ENCODE measurements around the gene RNU4-1.
A peak's percentile ranks its signal among the peaks of the same experiment; 100 is the strongest.

The RNU4-1 gene

DNA sequence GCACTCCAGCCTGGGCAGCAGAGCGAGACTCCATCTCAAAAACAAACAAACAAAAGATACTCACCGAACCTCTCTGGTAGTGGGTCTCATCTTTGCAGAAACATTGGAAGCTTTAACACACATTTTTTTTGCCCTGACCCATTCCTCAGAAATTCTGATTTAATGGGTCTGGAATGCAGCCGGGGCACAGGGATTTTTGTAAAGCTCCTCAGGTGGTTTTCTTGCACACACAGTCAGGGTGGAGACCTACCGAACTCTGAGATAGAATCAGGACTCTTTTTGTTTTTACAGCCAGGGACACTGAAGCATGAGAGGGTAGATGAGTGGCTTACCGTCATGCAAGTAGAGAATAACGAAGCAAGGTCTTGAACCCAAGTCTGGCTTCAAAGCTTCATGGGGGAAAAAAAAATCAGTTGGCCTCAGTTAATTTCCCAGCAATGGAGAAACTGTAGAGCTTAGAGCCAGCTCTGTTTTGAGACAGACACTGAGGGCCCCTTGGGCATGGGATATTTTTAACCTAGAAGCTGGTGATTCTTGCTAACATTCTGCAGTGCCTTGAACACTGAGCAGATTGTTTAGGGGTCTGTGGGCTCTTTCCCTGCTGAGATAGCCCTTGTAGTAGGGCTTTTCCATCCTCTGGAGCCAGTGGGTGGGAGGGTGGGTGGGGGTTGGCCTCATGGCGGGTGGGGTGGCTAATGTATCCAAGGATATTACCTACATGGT, 6.1 kb downstream of the RNU4-1 start:
- Histone ChIP-seq H3K9ac (ENCODE audit: low read length) (no peak overlapping the region), H3K36me3 (ENCODE audit: control insufficient read depth, insufficient read depth, low read length) (no peaks in the 10 kb centered on the region), H3K23ac (ENCODE audit: low read length) (no peak overlapping the region), H3K79me2 (ENCODE audit: control insufficient read depth, insufficient read depth, low read length) (no peaks in the 10 kb centered on the region), H2BK5ac (ENCODE audit: low read length) (no peak overlapping the region), H4K5ac (ENCODE audit: low read length) (no peak overlapping the region), H4K8ac (ENCODE audit: low read depth, low read length) (no peak overlapping the region), H3K4me3 (ENCODE audit: low read length) (no peak overlapping the region), H3K4ac (ENCODE audit: low read depth, low read length) (no peak overlapping the region), H3K18ac (ENCODE audit: low read length) (no peak overlapping the region), H3K27ac (ENCODE audit: low read depth, low read length) (peak overlapping the region; percentile 45), H3K4me2 (ENCODE audit: low read length) (no peak overlapping the region), H2AK5ac (ENCODE audit: low read length) (no peak overlapping the region), H3K4me1 (ENCODE audit: control insufficient read depth, low read depth, low read length) (peaks cover 3% of the 10 kb centered on the region), H2BK120ac (ENCODE audit: low read depth, low read length) (no peak overlapping the region), H3K56ac (ENCODE audit: low read length) (peak overlapping the region; percentile 56), H3K27me3 (ENCODE audit: insufficient read depth, low read length, poor library complexity) (no peaks in the 10 kb centered on the region), H2BK15ac (replicated peaks; ENCODE audit: low read depth) (no peak overlapping the region), H3K79me1 (ENCODE audit: low read length) (no peaks in the 10 kb centered on the region)
- DNase-seq = peak; percentile 74
- no CpG with 5 or more reads among the region's 7 CpGs for WGBS (ENCODE audit: extremely low coverage, insufficient coverage, low lambda C conversion rate)

DNA sequence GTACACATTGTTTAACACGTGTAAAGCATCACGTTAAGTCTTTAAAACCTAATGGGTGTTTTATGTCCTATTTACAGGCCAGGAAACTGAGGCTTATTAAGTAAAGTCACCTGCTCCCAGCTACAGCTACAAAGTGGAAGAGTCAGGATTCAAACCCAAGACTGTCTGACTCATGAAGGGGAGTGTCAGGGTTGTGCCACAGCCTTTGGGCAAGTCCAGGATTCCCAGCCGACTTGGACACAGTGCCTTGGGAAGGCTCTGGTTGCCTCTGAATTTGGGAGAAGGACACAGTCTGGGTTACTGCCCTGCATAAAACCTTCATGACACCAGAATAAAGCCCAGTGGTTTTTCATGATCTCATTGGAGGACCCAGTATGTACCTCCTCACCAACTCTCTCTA, 8.7 kb downstream of the RNU4-1 start:
- Histone ChIP-seq H3K4me1 (ENCODE audit: control insufficient read depth, low read depth, low read length) (peaks cover 3% of the 10 kb centered on the region), H3K56ac (ENCODE audit: low read length) (no peak overlapping the region), H4K8ac (ENCODE audit: low read depth, low read length) (no peak overlapping the region), H3K36me3 (ENCODE audit: control insufficient read depth, insufficient read depth, low read length) (no peaks in the 10 kb centered on the region), H3K27ac (ENCODE audit: low read depth, low read length) (no peak overlapping the region), H4K5ac (ENCODE audit: low read length) (no peak overlapping the region), H3K4me2 (ENCODE audit: low read length) (no peak overlapping the region), H2BK120ac (ENCODE audit: low read depth, low read length) (no peak overlapping the region), H3K9ac (ENCODE audit: low read length) (no peak overlapping the region), H3K18ac (ENCODE audit: low read length) (no peak overlapping the region), H3K23ac (ENCODE audit: low read length) (no peak overlapping the region), H2AK5ac (ENCODE audit: low read length) (no peak overlapping the region), H3K4me3 (ENCODE audit: low read length) (no peak overlapping the region), H2BK15ac (replicated peaks; ENCODE audit: low read depth) (no peak overlapping the region), H3K27me3 (ENCODE audit: insufficient read depth, low read length, poor library complexity) (no peaks in the 10 kb centered on the region), H2BK5ac (ENCODE audit: low read length) (no peak overlapping the region), H3K79me2 (ENCODE audit: control insufficient read depth, insufficient read depth, low read length) (no peaks in the 10 kb centered on the region), H3K79me1 (ENCODE audit: low read length) (no peaks in the 10 kb centered on the region), H3K4ac (ENCODE audit: low read depth, low read length) (no peak overlapping the region)
- no CpG with 5 or more reads among the region's 3 CpGs for whole genome bisulfite sequencing (ENCODE audit: extremely low coverage, insufficient coverage, low lambda C conversion rate)
- no peak for DNase-seq

DNA sequence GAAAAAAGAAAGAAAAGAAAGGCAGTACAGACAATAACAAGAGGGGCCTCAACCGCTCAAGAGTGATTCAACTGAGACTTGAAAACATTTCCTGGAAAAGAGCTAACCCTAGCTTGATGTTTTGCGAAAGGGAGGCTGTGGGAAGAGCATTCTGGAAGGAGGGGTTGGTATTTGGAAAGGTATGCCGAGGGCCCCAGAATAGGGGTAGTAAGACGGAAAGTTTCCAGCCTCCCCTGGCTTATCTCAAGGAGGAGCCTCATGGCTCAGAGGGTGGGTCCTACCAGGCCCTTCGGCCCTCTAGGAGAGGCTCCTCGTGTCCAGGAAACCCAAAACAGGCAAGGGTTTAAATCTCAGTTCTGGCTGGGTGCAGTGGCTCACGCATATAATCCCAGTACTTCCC, 9.7 kb downstream of the RNU4-1 start:
- peak overlapping the region; percentile 74 for H3K4ac ChIP-seq (ENCODE audit: low read depth, low read length)
- no peak overlapping the region for H4K5ac ChIP-seq (ENCODE audit: low read length)
- H3K9ac ChIP-seq (ENCODE audit: low read length) = no peak overlapping the region
- H4K8ac ChIP-seq (ENCODE audit: low read depth, low read length) = no peak overlapping the region
- peak overlapping the region; percentile 70 for H3K56ac ChIP-seq (ENCODE audit: low read length)
- H3K36me3 ChIP-seq (ENCODE audit: control insufficient read depth, insufficient read depth, low read length) = no peaks in the 10 kb centered on the region
- H2BK5ac ChIP-seq (ENCODE audit: low read length) = no peak overlapping the region
- no peaks in the 10 kb centered on the region for H3K27me3 ChIP-seq (ENCODE audit: insufficient read depth, low read length, poor library complexity)
- no peaks in the 10 kb centered on the region for H3K79me2 ChIP-seq (ENCODE audit: control insufficient read depth, insufficient read depth, low read length)
- no peak overlapping the region for H2BK15ac ChIP-seq (replicated peaks; ENCODE audit: low read depth)
- H3K4me1 ChIP-seq (ENCODE audit: control insufficient read depth, low read depth, low read length) = peaks cover 3% of the 10 kb centered on the region
- no peak overlapping the region for H3K4me3 ChIP-seq (ENCODE audit: low read length)
- H3K79me1 ChIP-seq (ENCODE audit: low read length) = no peaks in the 10 kb centered on the region
- no peak overlapping the region for H3K18ac ChIP-seq (ENCODE audit: low read length)
- no peak overlapping the region for H3K4me2 ChIP-seq (ENCODE audit: low read length)
- H2BK120ac ChIP-seq (ENCODE audit: low read depth, low read length) = no peak overlapping the region
- no peak overlapping the region for H3K23ac ChIP-seq (ENCODE audit: low read length)
- H2AK5ac ChIP-seq (ENCODE audit: low read length) = no peak overlapping the region
- no CpG with 5 or more reads among the region's 7 CpGs for WGBS (ENCODE audit: extremely low coverage, insufficient coverage, low lambda C conversion rate)
- H3K27ac ChIP-seq (ENCODE audit: low read depth, low read length) = peak overlapping the region; percentile 41
- DNase-seq = peak; percentile 93

DNA sequence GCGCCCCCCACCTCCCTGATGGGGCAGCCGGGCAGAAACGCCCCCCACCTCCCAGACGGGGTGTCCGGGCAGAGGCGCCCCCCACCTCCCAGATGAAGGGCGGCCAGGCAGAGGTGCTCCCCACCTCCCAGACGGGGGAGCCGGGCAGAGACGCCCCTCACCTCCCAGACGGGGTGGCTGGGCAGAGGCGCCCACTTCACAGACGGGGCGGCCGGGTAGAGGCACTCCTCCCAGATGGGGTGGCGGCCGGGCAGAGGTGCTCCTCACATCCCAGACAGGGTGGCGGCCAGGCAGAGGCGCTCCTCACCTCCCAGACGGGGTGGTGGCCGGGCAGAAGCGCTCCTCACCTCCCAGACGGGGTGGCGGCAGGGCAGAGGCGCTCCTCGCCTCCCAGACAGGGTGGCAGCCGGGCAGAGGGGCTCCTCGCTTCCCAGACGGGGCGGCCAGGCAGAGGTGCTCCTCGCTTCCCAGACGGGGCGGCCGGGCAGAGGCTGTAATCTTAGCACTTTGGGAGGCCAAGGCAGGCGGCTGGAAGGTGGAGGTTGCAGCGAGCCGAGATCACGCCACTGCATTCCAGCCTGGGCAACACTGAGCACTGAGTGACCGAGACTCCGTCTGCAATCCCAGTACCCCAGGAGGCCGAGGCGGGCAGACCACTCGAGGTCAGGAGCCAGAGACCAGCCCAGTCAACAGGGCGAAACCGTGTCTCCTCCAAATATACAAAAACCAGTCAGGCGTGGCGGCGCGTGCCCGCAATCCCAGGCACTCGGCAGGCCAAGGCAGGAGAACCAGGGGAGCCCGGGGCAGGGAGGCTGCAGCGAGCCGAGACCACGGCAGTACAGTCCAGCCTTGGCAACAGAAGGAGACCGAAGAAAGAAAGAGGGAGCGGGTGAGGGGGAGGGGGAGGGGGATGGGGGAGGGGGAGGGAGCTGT, 14.6 kb downstream of the RNU4-1 start:
- no peak overlapping the region for H3K18ac ChIP-seq (ENCODE audit: low read length)
- no peak overlapping the region for H3K9ac ChIP-seq (ENCODE audit: low read length)
- no peaks in the 10 kb centered on the region for H3K27me3 ChIP-seq (ENCODE audit: insufficient read depth, low read length, poor library complexity)
- no peaks in the 10 kb centered on the region for H3K36me3 ChIP-seq (ENCODE audit: control insufficient read depth, insufficient read depth, low read length)
- no peak overlapping the region for H2BK120ac ChIP-seq (ENCODE audit: low read depth, low read length)
- no CpG with 5 or more reads among the region's 57 CpGs for WGBS (ENCODE audit: extremely low coverage, insufficient coverage, low lambda C conversion rate)
- H3K4ac ChIP-seq (ENCODE audit: low read depth, low read length) = no peak overlapping the region
- no peaks in the 10 kb centered on the region for H3K4me1 ChIP-seq (ENCODE audit: control insufficient read depth, low read depth, low read length)
- no peaks in the 10 kb centered on the region for H3K79me2 ChIP-seq (ENCODE audit: control insufficient read depth, insufficient read depth, low read length)
- DNase-seq = no peak
- no peak overlapping the region for H2AK5ac ChIP-seq (ENCODE audit: low read length)
- no peak overlapping the region for H2BK5ac ChIP-seq (ENCODE audit: low read length)
- H3K4me2 ChIP-seq (ENCODE audit: low read length) = no peak overlapping the region
- H3K23ac ChIP-seq (ENCODE audit: low read length) = no peak overlapping the region
- no peak overlapping the region for H3K27ac ChIP-seq (ENCODE audit: low read depth, low read length)
- H4K8ac ChIP-seq (ENCODE audit: low read depth, low read length) = no peak overlapping the region
- H3K4me3 ChIP-seq (ENCODE audit: low read length) = no peak overlapping the region
- H3K56ac ChIP-seq (ENCODE audit: low read length) = no peak overlapping the region
- no peak overlapping the region for H2BK15ac ChIP-seq (replicated peaks; ENCODE audit: low read depth)
- no peaks in the 10 kb centered on the region for H3K79me1 ChIP-seq (ENCODE audit: low read length)
- no peak overlapping the region for H4K5ac ChIP-seq (ENCODE audit: low read length)

DNA sequence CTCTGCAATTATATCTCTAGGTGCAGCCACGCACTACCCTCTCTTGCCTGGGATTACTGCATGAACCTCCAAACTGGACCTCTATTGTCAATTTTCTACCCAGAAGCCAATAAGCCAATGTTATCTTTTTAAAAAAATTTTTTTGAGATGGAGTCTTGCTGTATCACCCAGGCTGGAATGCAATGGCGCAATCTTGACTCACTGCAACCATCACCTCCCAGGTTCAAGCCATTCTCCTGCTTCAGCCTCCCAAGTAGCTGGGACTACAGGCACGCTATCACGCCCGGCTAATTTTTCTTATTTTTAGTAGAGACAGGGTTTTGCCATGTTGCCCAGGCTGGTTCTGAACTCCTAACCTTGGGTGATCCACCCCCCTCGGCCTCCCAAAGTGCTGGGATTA, 16.3 kb downstream of the RNU4-1 start:
- Histone ChIP-seq H3K4me3 (ENCODE audit: low read length) (no peak overlapping the region), H3K27ac (ENCODE audit: low read depth, low read length) (no peak overlapping the region), H3K36me3 (ENCODE audit: control insufficient read depth, insufficient read depth, low read length) (no peaks in the 10 kb centered on the region), H4K5ac (ENCODE audit: low read length) (no peak overlapping the region), H2BK5ac (ENCODE audit: low read length) (no peak overlapping the region), H3K4ac (ENCODE audit: low read depth, low read length) (no peak overlapping the region), H3K79me2 (ENCODE audit: control insufficient read depth, insufficient read depth, low read length) (no peaks in the 10 kb centered on the region), H3K56ac (ENCODE audit: low read length) (no peak overlapping the region), H3K4me2 (ENCODE audit: low read length) (no peak overlapping the region), H3K18ac (ENCODE audit: low read length) (no peak overlapping the region), H2AK5ac (ENCODE audit: low read length) (no peak overlapping the region), H3K23ac (ENCODE audit: low read length) (no peak overlapping the region), H4K8ac (ENCODE audit: low read depth, low read length) (no peak overlapping the region), H3K27me3 (ENCODE audit: insufficient read depth, low read length, poor library complexity) (no peaks in the 10 kb centered on the region), H3K79me1 (ENCODE audit: low read length) (no peaks in the 10 kb centered on the region), H3K4me1 (ENCODE audit: control insufficient read depth, low read depth, low read length) (no peaks in the 10 kb centered on the region), H3K9ac (ENCODE audit: low read length) (no peak overlapping the region), H2BK15ac (replicated peaks; ENCODE audit: low read depth) (no peak overlapping the region), H2BK120ac (ENCODE audit: low read depth, low read length) (no peak overlapping the region)
- no peak for DNase-seq
- WGBS (ENCODE audit: extremely low coverage, insufficient coverage, low lambda C conversion rate) = no CpG with 5 or more reads among the region's 6 CpGs

Data from mesendoderm (in vitro differentiated cells).